ENCODE measurements around the gene CEP85.
A peak's percentile ranks its signal among the peaks of the same experiment; 100 is the strongest.
"Not testable (repeated sequence)": the region's sequence is repeated elsewhere in the genome, so short reads cannot be mapped to it uniquely, and the experiment has no call there.

CEP85 gene

DNA sequence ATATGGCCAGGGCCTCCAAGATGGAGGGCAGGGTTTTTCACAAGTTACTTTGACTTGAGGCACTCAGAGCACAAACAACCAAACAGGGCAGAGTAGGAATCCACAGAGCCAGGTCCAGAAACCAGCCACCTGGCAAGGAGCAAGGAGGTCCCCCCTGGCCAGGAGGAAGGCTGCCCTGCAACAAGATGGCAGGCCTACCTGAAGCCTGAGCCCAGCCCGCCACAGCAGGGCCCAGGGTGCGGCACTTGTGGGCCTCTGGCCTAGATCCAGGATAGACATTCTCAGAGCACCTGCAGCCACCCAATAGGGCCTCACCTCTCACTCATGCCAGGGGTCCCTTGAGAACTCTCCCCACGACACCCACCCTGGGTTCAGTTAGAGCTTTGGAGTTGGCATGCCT lies 57.4 kb downstream of the CEP85 start:
- no peak for DNase-seq

- DNase-seq = no peak
Measured at GRCh38 chr1:26291939-26292338, 57.9 kb downstream of the CEP85 start.

- not testable (repeated sequence) for DNase-seq
Measured at GRCh38 chr1:26292735-26293134, 58.7 kb downstream of the CEP85 start.

DNA sequence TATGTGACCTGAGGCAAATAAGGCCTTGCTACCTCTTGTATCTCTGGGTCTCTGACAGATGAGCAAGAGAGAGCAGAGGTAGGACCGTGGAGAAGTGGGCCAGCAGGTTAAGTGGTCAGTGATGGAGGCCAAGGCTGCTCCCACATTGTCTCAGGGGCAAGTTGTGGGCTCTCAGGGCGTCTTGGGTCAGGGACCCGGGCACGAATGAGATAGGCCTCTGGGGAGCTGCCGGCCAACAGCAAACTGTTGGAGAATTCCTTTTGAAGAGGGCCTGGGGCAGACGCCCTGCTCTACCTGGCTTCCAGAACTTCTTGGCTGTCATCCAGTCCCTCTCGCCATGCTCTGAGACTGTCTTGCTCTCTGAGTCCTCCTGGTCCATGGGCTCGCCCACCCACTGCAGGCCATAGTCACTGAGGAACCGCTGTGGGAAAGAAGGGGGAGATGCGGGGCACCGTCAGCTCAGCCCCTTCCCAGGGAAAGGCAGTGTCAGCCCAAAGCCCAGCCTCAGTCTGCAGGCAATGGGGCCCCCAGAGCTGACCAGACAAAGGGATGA lies 60.0 kb downstream of the CEP85 start:
- DNase-seq = no peak

GRCh38 chr1:26295194-26296138 lies 61.5 kb downstream of the CEP85 start:
- DNase-seq = no peak

GRCh38 chr1:26296340-26297056 lies 62.5 kb downstream of the CEP85 start:
- DNase-seq = no peak

DNA sequence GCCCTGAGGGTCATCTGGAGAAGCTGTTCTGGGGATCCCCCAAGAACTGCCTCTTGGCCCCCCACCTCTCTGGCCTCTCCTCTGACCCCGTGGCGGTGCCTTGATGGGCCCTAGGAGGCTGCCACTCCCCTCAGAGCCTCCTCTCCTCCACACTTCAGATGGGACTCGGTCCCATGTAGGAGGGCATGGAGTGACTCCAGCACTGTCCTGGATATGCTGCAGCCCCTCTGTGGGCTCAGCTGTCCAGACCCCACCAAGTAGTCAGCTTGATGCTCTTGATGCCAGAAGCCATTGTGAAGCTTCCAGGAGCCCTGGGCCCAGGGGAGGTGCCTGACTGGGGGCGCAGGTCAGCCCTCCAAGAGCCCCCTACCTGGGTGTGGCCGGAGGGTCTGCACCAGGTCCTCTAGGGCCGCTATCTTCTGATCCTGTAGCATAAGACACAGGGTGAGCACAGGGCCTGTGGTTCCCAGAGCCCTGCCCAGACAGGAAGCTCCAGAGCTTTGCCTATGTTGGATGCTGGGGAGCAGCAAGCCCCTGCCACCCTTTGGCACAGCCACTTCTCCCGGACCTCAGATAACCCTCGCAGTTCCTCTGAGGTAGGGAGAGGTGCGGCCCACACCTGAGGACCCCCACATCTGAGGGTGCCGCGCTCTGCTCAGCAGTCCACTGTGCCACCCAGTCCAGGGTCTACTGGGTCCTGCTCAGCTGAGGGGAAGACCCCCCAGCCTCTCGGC lies 63.2 kb downstream of the CEP85 start:
- DNase-seq = no peak

- no peak for DNase-seq
Measured at GRCh38 chr1:26297791-26298124, 63.8 kb downstream of the CEP85 start.

DNA sequence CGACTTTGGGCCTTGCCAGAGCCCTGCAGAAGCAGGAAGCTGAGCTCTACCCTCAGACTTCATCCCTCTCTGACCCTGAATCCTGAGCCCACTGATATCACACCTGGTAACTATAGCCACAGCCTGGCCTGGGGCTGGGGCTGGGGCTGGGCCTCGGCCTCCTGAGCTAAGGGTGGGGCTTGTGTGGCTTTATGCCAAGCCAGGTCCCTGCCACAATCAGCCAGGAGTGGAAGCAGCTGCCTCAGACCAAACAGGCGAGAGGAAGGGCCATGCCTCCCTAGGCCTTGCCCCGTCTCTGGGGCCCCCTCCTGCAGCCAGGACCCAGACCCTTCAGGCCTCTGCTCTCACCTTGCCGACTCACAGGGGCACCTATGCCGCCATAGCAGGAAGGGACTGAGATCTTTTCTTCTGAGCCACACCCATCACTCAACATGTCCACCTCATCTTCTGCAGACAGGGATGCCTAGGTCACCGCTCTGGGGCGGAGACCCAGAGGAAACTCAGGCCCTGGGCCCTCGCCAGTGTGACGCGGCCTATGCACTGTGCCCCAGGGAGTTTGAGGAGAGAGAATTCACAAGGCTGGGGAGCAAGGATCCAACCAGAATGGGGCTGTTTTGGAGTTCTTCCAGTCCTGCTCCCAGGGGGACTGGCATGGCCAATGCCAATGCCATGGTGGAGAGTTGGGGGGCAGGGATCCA lies 66.7 kb downstream of the CEP85 start:
- DNase-seq = no peak

DNA sequence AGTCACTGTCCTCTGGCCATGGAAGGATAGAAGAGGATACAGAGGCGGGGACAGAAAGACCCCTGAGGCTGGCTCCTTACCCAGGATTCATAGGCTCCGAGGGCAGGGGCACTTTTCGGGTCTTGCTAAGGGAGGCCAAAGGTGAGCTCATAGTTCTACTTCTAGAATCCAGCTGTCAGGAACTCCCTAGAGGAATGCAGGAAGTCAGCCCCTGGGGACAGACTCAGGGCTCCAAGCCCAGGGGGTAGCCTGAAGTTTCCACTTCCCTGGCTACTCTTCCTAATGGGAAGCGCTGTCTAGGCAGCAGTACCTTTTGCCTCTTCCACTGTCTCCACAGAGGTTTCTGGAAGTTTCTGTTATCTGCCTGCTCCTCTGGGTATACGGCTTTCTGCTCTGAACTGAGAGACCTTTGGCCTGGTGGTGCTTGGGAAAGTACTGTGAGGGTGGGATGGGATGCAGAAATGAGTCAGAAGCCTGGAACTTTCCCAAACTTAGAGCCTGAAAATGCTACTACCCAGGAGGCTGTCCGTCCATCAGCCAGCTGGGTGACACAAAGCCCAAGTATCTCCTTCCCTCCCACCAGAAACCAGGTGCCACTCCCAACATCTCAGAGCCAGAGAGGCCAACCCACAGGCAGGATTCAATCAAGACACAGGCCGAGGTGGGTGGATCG lies 68.9 kb downstream of the CEP85 start:
- DNase-seq = no peak

GRCh38 chr1:26305667-26306289 lies 71.8 kb downstream of the CEP85 start:
- DNase-seq = no peak

DNA sequence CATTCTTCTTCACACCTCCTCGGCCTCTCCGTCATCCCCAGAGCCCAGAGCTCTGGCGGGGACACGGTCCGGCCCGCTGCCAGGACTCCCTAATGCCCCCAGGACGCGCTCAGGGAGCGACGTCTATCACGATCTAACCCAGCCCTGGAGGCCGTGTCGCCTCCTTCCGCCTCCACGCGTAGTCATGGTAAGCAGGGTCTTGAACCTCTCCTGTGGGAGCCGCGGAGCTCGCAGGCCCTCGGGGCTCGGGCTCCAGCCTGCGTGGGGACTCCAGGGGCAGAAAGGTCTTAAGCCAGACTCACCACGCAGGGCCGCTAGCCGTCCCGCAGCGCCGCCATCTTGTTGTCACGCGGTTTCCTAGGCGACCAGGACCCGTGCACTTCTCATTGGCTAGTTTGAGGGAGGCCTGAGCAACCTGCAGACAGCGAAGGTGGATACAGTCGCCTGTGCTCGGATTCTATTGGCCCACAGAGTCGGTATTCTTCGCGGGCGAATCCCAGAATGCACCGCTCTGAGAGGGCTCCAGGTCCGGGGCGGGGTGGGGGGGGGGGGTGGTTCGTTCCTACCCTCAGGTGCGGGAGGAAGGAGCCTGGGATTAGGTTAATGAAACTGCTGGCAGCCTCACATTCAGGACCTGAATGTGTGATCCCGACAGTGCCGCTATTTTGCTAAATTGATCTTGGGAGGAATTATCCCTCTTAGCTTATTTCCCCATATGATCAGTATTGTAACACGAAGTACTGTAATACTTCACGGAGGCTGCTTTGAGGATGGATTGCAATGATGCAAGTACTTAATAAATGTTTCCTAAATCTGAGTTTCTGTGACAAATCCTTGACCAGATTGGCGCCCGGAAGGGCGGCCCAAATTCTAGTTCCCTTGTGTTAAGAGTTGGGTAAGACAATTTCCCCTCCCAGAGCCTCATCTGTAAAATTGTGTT lies 72.6 kb downstream of the CEP85 start, which contains the start of gene UBXN11:
Gene UBXN11 (minus strand): TSS at position 347 of the 940 bp plus-strand sequence. CDS start 3,753 bp downstream, outside the sequence.
- DNase-seq = peak; percentile 92

DNA sequence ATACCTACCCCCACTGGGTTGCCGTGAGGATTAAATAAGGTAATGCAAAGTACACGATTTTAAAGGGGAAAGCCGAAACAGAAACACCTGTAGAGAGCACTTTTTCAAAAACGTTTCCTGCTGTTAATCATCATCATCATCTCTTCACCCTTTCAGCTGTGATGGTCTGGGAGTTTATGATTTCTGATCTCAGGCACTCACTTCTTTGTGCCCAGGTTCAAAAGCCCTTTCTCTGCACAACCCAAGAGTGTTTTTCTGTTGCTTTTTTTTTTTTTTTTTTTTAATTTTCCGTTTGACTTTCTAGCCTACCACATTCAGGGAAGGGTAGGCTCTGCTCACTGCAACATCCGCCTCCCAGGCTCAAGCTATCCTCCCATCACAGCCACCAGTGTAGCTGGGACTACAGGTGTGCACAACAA lies 73.4 kb downstream of the CEP85 start:
- DNase-seq = no peak

DNA sequence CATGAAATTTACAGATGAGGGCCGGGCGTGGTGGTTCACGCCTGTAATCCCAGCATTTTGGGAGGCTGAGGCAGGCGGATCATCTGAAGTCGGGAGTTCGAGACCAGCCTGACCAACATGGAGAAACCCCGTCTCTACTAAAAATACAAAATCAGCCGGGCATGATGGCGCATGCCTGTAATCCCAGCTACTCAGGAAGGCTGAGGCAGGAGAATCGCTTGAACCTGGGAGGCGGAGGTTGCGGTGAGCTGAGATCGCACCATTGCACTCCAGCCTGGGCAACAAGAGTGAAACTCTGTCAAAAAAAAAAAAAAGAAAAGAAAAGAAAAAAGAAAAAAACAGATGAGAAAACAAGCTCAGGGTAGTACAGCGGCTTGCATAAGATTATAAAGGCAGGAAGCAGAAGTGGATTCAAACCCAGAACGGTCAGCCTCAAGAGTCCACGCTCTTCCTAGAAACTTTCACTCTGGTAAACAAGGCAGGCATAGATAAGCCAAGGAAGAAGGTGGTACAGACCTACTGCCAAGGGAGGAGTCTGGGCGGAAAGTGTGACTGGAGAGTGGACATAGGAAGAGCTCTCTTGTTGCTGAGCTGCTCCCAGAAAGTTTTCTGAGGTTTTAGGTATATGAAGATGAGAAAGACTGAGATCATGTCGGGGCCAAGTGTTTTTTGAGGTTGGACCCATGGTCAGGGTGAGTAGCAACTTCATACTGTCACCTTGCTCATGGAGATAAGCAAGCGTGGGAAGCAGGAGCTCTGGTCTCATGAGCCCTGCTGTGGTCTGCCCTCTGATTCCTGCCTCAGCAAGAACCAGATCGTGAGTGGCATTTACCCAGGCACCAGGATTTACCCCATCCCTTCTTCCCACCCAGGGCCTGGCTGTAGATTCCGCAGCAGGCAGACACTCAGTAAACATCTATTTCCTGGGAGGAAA lies 74.2 kb downstream of the CEP85 start:
- DNase-seq = not testable (repeated sequence)

- no peak for DNase-seq
Measured at GRCh38 chr1:26314501-26314900, 80.5 kb downstream of the CEP85 start.

DNA sequence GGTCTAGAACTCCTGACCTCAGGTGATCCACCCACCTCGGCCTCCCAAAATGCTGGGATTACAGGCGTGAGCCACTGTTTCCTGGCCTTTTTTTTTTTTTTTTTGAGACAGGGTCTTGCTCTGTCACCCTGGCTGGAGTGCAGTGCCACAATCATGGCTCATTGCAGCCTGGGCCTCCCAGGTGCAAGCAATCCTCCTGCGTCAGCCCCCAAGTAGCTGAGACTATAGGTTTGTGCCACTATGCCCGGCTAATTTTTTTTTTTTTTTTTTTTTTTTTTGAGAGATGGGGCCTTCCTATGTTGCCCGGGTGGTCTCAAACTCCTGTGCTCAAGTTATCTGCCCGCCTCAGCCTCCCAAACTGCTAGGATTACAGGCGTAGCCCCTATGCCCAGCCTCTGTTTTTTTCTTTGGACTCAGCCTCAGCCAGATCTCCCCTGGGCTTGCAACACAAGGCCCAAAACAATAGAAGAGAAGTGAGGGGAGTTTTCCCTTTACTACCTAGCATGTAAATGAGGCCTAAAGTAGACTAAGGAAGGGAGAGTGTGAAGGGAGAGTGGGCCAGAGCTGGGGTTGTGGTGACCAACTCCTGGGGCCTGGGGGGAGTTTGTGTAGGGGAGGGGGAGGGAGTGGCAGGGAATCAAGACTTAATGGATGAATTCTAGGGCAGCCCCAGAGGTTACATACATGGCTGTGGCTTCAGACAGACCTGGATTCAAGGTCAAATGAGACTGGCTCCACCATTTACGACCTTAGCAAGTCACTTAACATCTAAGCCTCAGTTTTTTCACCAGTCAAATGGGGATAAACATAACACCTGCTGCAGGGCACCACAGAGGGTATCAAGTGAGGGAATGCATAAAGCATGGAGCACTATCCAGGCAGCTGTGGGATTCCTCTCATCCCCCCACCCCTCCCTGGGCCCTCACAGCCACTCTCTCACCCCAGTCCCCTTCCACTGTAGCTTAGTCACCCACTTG lies 82.2 kb downstream of the CEP85 start:
- DNase-seq = no peak

DNA sequence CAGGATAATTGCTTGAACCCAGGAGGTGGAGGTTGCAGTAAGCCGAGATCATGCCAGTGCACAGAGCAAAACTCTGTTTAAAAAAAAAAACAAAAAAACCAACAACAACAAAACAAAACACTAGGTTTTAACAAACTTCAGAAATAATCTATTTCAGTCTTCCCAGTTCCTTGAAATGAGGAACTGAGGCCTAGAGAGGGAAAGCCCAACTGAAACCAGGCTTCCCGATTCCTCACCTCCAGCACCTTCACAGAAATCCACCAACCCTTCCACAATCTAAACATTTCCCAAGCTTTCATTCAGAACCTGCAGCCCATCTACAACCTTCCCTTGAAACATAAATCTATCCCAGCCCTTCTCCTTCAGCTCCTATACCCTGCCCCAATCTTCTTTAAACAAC lies 83.1 kb downstream of the CEP85 start:
- no peak for DNase-seq
